GM21390 (cell line): ENCODE data around the gene PRODH2.
"Not testable (repeated sequence)": the region's sequence is repeated elsewhere in the genome, so short reads cannot be mapped to it uniquely, and the experiment has no call there.

Experiments
- ATAC-seq: cut with Tn5 transposase; IDR thresholded peaks from one replicate; pipeline ENCODE4 v1.9.1; 2021; ENCODE audit not compliant: unreplicated experiment

The PRODH2 gene

DNA sequence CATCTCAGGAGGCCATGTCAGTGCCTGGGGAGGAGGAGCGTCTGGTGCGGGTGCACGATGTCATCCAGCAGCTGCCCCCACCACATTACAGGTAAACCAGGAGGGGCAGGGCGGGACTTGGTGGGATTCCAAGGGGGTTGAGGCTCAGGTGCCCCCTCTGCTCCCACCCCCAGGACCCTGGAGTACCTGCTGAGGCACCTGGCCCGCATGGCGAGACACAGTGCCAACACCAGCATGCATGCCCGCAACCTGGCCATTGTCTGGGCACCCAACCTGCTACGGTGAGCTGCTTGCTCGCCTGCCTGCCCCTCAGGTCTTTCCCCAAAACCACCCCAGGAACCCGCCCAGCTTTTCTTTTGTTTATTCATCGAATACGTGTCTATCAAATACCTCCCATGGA lies 30.1 kb downstream of the PRODH2 start:
- no peak for ATAC-seq

DNA sequence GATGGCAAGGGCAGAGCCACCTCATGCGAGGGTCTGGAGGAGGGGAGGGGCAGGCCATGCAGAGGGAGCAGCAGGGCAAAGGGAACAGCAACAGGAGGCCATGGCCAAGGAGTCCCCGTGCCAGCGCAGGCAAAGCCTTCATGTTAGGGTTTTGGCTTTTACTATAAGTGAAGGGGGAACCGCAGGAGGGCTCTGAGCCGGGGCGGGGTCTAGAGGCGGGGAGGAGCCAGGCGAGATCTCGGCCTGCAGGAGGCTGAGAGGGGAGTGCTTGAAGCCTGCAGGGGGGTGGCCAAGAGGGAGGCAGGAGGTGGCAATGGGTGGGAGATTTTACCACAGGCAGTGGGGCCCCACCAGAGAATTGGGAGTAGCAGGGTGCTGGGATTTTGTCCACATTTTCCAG lies 31.0 kb downstream of the PRODH2 start:
- ATAC-seq, result no peak

GRCh38 chr19:35780717-35781116 lies 31.9 kb downstream of the PRODH2 start:
- no peak for ATAC-seq

GRCh38 chr19:35780058-35780457 lies 32.6 kb downstream of the PRODH2 start:
- no peak for ATAC-seq

DNA sequence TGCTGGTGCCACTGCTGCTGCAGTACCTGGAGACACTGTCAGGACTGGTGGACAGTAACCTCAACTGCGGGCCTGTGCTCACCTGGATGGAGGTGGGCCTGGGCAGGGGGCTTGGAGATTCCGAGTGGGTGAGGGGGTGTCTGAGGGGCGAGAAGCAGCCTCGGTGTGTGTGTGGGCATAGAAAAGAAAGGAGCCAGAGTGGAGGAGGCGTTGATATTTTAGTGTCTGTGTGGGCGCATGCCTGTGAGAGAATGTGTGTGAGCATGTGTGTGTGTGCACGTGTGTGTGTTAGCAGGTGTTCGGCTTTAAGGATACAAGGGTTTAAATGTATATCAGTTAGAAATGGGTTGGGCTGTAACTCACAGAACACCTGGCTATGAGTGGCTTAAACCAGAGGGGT lies 33.6 kb downstream of the PRODH2 start:
- ATAC-seq, result no peak

DNA sequence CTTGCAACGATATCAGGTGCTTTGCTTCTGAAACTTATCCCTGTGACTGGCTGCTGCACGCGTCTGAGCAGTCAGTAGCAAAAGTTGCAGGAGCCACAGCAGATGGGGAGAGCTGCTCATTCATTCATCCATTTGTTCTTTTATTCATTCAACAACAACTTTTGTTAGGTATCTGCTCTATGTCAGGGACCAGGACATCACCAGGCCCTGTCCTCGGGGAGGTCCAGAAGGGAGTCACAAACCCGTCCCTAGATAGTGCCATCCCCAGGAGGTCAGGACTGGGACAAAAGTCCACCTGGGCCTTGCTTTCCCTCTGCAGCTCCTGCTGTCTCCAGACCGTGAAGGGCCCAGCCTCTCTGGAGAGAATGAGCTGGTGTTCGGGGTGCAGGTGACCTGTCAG lies 34.7 kb downstream of the PRODH2 start:
- ATAC-seq, result no peak

GRCh38 chr19:35777086-35777841 lies 35.4 kb downstream of the PRODH2 start:
- ATAC-seq, result no peak

GRCh38 chr19:35776102-35776788 lies 36.4 kb downstream of the PRODH2 start:
- no peak for ATAC-seq

DNA sequence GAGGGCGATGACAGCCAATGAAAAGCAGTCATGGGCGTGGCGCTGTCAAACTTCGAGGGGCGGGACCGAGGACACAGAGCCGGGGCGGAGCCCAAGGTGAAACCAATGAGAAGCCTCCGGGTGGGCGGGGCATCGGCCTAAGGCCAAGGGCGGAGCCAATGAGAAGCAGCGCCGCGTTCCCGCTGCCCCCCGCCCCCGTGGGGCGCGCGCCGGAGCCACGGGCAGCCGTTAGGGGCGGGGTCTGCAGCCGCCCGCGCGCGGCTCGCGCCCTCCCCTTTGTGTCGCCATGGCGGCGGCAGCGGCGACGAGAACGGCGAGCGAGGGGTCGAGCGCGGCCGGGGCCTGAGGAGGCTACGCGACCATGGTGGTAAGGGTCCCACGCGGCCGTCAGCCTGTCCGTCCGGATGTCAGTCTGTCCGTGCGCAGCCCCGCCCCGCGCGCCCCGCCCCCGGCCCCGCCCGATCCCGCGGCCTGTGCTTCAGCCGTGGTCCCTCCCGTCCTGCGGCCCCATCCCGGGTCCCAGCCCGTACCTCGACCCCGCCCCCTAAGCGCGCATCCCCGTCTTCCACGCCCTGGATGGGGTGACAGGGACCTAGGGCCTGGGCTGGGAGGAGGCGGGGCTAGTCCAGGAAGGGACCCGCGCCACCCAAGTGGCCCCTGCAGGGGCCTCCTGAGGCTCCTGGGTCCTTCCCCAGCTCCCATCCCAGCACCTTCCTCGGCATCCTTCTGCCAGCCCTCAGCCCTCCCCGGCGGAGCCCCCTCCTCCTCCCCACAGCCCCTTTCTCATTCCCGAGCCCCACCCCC lies 37.1 kb downstream of the PRODH2 start, which contains the start of gene ARHGAP33:
TSS of gene ARHGAP33 (plus strand) at position 267 of the 804 bp plus-strand sequence. CDS start at position 362, 95 bp downstream.
- peak; percentile 89 for ATAC-seq

DNA sequence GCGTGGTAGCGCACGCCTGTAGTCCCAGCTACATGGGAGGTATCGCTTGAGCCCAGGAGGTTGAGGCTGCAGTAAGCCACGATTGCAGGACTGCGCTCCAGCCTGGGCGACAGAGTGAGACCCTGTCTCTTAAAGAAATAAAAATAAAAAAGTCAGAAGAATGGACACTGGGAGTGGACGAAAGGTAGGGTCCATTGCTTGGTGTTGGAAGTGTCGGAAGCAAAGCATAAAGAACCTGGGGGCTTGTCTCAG lies 37.7 kb downstream of the PRODH2 start:
- ATAC-seq, result no peak

GRCh38 chr19:35774274-35775045 lies 38.2 kb downstream of the PRODH2 start:
- ATAC-seq, result no peak

GRCh38 chr19:35773020-35773806 lies 39.4 kb downstream of the PRODH2 start:
- ATAC-seq, result no peak

DNA sequence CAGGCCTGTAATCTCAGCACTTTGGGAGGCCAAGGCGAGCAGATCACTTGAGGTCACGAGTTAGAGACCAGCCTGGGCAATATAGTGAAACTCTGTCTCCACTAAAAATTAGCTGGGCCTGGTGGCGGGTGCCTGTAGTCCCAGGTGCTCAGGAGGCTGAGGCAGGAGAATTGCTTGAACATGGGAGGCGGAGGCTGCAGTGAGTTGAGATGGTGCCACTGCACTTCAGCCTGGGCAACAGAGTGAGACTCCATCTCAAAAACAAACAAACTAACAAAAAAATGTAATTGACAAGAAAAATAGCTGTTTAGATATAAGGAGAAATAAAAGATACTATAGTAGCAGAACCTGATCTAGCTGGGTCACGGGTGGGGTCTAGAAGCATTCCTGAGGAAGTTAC lies 40.3 kb downstream of the PRODH2 start:
- ATAC-seq, result not testable (repeated sequence)

DNA sequence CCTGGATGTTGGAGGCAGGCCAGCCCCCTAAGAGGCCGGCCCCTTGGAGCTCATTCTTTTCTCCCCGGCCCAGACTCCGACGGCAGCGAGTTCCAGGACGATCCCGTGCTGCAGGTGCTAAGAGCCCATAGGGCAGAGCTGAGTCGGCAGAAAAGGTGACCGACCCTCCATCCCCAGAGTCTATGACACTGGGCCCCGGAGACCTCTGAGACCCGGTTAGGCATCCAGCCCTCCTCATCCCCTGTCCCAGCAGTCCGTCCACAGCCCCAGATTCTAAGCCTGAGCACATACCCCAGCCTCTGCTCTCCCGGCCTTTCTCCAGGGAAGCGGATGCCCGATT lies 44.6 kb downstream of the PRODH2 start:
- no peak for ATAC-seq

DNA sequence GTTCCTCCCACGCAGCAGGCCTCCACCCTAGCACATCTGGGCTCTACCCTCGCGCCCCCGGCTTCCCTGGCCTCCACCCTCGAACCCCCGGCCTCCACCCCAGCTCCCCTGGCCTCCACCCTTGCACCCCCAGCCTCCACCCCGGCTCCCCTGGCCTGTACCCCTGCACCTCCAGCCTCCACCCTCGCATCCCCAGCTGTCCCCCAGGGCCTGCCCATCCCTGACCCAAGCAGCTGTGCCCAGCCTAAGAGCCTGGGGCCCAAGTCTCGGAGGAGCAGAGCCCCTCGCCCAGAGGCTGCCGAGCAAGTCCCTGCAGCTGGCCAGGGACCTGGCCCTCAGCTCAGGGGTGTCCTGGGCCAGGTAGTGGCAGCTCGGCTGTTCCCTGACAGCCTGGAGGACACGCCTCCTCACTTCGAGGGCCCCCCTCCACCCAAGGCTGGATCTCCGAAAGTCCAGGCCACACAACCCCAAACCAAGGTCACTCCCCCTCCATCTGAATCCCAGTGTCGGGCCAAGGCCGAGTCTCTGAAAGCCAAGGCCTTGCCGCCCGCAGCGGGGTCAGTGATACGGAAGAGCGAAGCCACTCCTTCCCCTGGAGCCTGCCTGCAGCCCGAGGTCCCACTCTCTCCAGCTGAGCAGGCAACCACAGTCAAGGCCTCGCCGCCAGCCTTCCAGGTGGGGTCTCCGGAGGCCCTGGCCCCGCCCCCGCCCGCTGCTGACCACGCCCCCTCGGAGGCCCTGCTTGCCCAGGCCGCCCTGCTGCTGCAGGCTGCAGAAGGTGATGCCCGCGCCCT lies 45.2 kb downstream of the PRODH2 start:
- no peak for ATAC-seq

DNA sequence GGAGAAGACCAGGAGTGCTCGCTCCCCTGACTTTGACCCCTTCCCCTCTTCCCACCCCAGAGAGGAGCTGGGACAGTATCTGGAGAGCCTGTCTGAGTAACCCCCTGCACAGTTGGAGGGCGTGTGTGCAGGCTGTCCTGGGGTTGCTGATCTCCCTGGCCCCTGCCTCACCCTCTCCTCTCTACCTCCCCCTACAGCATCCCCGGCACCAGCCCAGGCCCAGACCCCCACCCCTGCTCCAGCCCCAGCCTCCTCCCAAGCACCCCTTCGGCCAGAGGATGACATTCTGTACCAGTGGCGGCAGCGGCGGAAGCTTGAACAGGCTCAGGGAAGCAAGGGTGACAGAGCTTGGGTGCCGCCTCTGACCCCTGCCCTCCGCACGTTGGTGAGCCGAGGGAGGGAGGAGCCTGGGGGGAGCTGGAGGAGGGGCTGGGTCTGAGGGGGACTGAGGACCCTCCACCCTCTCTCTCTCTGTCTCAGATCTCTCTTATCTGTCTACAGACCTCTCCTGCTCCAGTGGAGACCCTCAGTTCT lies 46.0 kb downstream of the PRODH2 start:
- ATAC-seq, result no peak

DNA sequence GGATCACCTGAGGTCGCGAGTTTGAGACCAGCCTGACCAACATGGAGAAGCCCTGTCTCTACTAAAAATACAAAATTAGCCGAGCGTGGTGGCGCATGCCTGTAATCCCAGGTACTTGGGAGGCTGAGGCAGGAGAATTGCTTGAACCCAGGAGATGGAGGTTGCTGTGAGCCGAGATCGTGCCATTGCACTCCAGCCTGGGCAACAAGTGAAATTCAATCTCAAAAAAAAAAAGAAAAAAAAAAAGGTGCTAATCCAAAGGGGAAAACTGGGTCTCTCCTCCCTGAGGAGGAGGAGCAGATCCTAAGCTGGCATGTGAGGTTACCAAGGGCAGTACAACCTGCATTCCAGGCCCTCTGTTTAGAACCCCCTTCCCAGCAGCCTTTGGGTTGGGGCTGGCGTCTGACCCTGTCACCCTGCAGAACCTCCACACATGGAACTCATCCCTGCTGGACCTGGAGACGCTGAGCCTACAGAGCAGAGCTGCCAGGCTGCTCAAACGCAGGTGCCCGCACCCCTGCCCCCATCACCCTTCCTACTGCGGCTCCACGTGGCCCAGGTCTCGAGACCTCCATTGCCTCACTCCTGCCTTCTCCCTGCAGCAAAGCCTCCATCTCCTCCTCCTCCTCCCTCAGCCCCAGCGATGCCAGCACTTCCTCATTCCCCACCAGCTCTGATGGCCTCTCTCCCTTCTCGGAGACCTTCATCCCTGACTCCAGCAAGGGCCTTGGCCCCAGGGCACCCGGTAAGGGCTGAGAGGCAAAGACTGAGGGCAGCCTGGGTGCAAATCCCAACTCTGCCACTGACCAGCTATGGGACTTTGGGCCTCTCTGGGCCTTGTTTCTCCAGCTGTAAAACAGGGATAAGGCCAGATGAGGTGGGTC lies 48.0 kb downstream of the PRODH2 start:
- ATAC-seq, result no peak

GRCh38 chr19:35760711-35761349 lies 51.8 kb downstream of the PRODH2 start:
- ATAC-seq, result no peak
